K562 (cell line): Measurements from ENCODE around the gene GOLT1A. TPM values are rescaled to one million over a fixed set of nuclear protein-coding genes. Genes with fewer than 3 reads are reported as not detected.

Experiments
- ATAC-seq: fragments of 200-7000 bp; cut with Tn5 transposase; 3 replicates; pipeline ENCODE4 v1.9.1; 2020; ENCODE audit warnings: moderate library complexity
- BruUV-seq: library from RNA; stranded (reverse); fragments of 400-500 nt; replicated peaks from 2 replicates; lab custom pipeline; 2021; lab: Mats Ljungman, UMichigan
- CTCF ChIA-PET: fragments of 300-600 bp; formaldehyde crosslinking; extraction: SDS; loops from one replicate; lab custom pipeline; 2021; ENCODE audit warnings: low intra/inter-chr PET ratio; lab: Yijun Ruan, JAX
- POLR2A ChIA-PET: fragments of 300-600, 350-650 bp; sonication (Branson Sonifier 250); formaldehyde crosslinking; extraction: SDS; loops from one replicate; lab custom pipeline; 2021; ENCODE audit warnings: antibody characterized with exemption, inconsistent platforms; lab: Yijun Ruan, JAX
- DNase-seq, 4 experiments: peaks; one replicate each; pipeline versions ENCODE4 v3.0.0 to v3.0.0-alpha.2; 2011 to 2018; ENCODE audit warnings: low spot score in 3 of 4, mixed read lengths in 3 of 4; ENCODE audit errors: extremely low read depth in 1 of 4
- FAIRE-seq: peaks from 2 replicates; lab custom pipeline; 2011; peaks lifted over from hg19 to GRCh38; lab: Jason Lieb, UNC
- H2AFZ ChIP-seq: 2 replicates; pipeline ENCODE4 v1.6.0; 2011; ENCODE audit warnings: low read depth, low read length, control low read depth, inconsistent platforms
- H3K27ac ChIP-seq: fragments of 200-600 bp; 3 replicates; pipeline ENCODE4 v1.8.0; 2011; ENCODE audit warnings: low read depth, mild to moderate bottlenecking, control low read depth, inconsistent platforms, low read length, moderate library complexity, mixed read lengths; ENCODE audit errors: extremely low read depth
- H3K27me3 ChIP-seq, 2 experiments: fragments of 300-600 bp in 1 of 2; 2 replicates in 1 of 2; 3 replicates in 1 of 2; pipeline versions ENCODE4 v1.6.0 to v1.8.0; 2011; ENCODE audit warnings: inconsistent platforms in 2 of 2, low read length in 2 of 2, mild to moderate bottlenecking in 1 of 2, mixed read lengths in 1 of 2, moderate library complexity in 1 of 2; ENCODE audit not compliant: control insufficient read depth in 2 of 2, insufficient read depth in 2 of 2
- H3K36me3 ChIP-seq: fragments of 300-600 bp; 3 replicates; pipeline ENCODE4 v1.8.0; 2011; ENCODE audit warnings: mild to moderate bottlenecking, low read length, inconsistent platforms; ENCODE audit not compliant: control insufficient read depth, insufficient read depth
- H3K4me1 ChIP-seq, 2 experiments: fragments of 200-600 bp in 1 of 2; replicated peaks in 1 of 2; 2 replicates in 1 of 2; 3 replicates in 1 of 2; pipeline versions ENCODE4 v1.5.1 to v1.8.0; 2011; ENCODE audit warnings: inconsistent platforms in 2 of 2, low read length in 2 of 2, mild to moderate bottlenecking in 1 of 2, mixed read lengths in 1 of 2, moderate library complexity in 1 of 2; ENCODE audit not compliant: control insufficient read depth in 2 of 2, insufficient read depth in 2 of 2
- H3K4me2 ChIP-seq: 2 replicates; pipeline ENCODE4 v1.6.1; 2011; ENCODE audit warnings: low read length, control low read depth, inconsistent platforms, mixed read lengths; ENCODE audit not compliant: insufficient read depth
- H3K4me3 ChIP-seq: fragments of 200-600 bp; sonication (generic), shearing (Covaris generic); 2 replicates; pipeline ENCODE4 v1.5.1; 2016; ENCODE audit warnings: control low read depth, inconsistent platforms
- H3K79me2 ChIP-seq: fragments of 200-600 bp; 3 replicates; pipeline ENCODE4 v1.8.0; 2011; ENCODE audit warnings: low read length, inconsistent platforms; ENCODE audit not compliant: control insufficient read depth, insufficient read depth
- H3K9ac ChIP-seq, 2 experiments: 2 replicates each; pipeline versions ENCODE4 v1.6.0 to v1.6.1; 2011; ENCODE audit warnings: low read depth in 2 of 2, low read length in 2 of 2, control low read depth in 1 of 2, inconsistent platforms in 1 of 2, mild to moderate bottlenecking in 1 of 2, mixed read lengths in 1 of 2; ENCODE audit not compliant: insufficient read depth in 1 of 2
- H3K9me1 ChIP-seq: one replicate; pipeline ENCODE4 v1.6.0; 2011; ENCODE audit warnings: inconsistent platforms, mild to moderate bottlenecking, low read length, moderate library complexity; ENCODE audit not compliant: control insufficient read depth, insufficient read depth
- H3K9me3 ChIP-seq: replicated peaks from 2 replicates; pipeline ENCODE4 v1.5.1; 2011; ENCODE audit warnings: low read depth, low read length, inconsistent platforms; ENCODE audit not compliant: control insufficient read depth, insufficient read depth
- H4K20me1 ChIP-seq: replicated peaks from 2 replicates; pipeline ENCODE4 v1.6.1; 2011; ENCODE audit warnings: low read length, inconsistent platforms, mixed read lengths; ENCODE audit not compliant: control insufficient read depth, insufficient read depth
- BRD4 ChIP-seq: fragments of 200-600 bp; sonication (generic); IDR thresholded peaks from 2 replicates; pipeline ENCODE4 v1.6.1; 2017; ENCODE audit warnings: inconsistent platforms
- CCAR2 ChIP-seq: fragments of 200-400 bp; formaldehyde crosslinking; IDR thresholded peaks from 2 replicates; pipeline ENCODE4 v1.6.1; 2017; ENCODE audit warnings: mild to moderate bottlenecking, low read depth, low read length
- CREM ChIP-seq: IDR thresholded peaks from 2 replicates; pipeline ENCODE4 v1.6.1; 2014; ENCODE audit warnings: antibody characterized with exemption, low read depth
- KDM5B ChIP-seq: fragments of 200-600 bp; sonication (generic); IDR thresholded peaks from 2 replicates; pipeline ENCODE4 v1.6.1; 2012; ENCODE audit warnings: low read depth, mild to moderate bottlenecking, moderate library complexity, low read length, control low read depth, inconsistent platforms; ENCODE audit not compliant: insufficient replicate concordance
- RBM22 ChIP-seq: fragments of 200-400 bp; formaldehyde crosslinking; IDR thresholded peaks from 2 replicates; pipeline ENCODE4 v1.6.1; 2018; ENCODE audit warnings: low read length, low read depth; ENCODE audit not compliant: poor library complexity, severe bottlenecking
- SRSF7 ChIP-seq: fragments of 200-400 bp; formaldehyde crosslinking; optimal IDR thresholded peaks from 2 replicates; pipeline ENCODE3; 2017; ENCODE audit warnings: mild to moderate bottlenecking, low read depth, low read length
- ZBTB49 ChIP-seq: sonication (generic); formaldehyde crosslinking; IDR thresholded peaks from 2 replicates; pipeline ENCODE4 v1.8.0; 2022; ENCODE audit warnings: missing genetic modification reagents, mild to moderate bottlenecking, borderline replicate concordance
- ZBTB7A ChIP-seq: IDR thresholded peaks from 2 replicates; pipeline ENCODE4 v1.6.1; 2011; ENCODE audit warnings: low read depth, mild to moderate bottlenecking, low read length, moderate library complexity, borderline replicate concordance; ENCODE audit not compliant: control insufficient read depth
- ZNF140 ChIP-seq: fragments of 250-450 bp; sonication (Bioruptor Pico); IDR thresholded peaks from 2 replicates; pipeline ENCODE4 v1.8.0; 2021; ENCODE audit warnings: moderate library complexity, mild to moderate bottlenecking, inconsistent platforms
- ZNF318 ChIP-seq, 2 experiments: fragments of 450-650 bp; IDR thresholded peaks; 2 replicates each; pipeline ENCODE4 v1.6.1; 2016; ENCODE audit warnings: mild to moderate bottlenecking in 2 of 2, borderline replicate concordance in 1 of 2, low read depth in 1 of 2, moderate library complexity in 1 of 2
- WGBS: fragments of 100-300 bp; shearing (Covaris generic); methylation state at CpG from one replicate; pipeline ENCODE4 v1.1.6; 2016; ENCODE audit warnings: low coverage, mixed read lengths; ENCODE audit not compliant: insufficient coverage; ENCODE audit errors: missing lambda C conversion rate; 5-methylcytosine and 5-hydroxymethylcytosine counted together
- in situ Hi-C: fragments of 300-500 bp; cut with MboI; formaldehyde crosslinking; loops from 4 replicates; pipeline ENCODE4 v1.15.0; 2018; ENCODE audit warnings: inconsistent platforms, mixed read lengths
- intact Hi-C: fragments of 100-400 bp; cut with micrococcal nuclease; formaldehyde crosslinking; loops from 2 replicates; pipeline ENCODE4 v1.14.2; 2022
- polyA plus RNA-seq, 8 experiments: library from polyadenylated mRNA; depleted of rRNA in 4 of 8; stranded (reverse) in 5 of 8; unstranded in 3 of 8; fragments of >200 nt; fragmentation: Nextera tagmentation in 2 of 8; fragmentation: Illumina TruSeq in 1 of 8; extraction: Ambion mirVana in 2 of 8; extraction: Trizol in 1 of 8; gene quantifications; 2 replicates each; pipeline versions ENCODE4 v1.2.1 to v1.2.3, GENCODE V29; 2011 to 2014; ENCODE audit warnings: inconsistent platforms in 1 of 8, missing spikeins in 1 of 8
- total RNA-seq, 7 experiments: library from RNA; depleted of rRNA in 6 of 7; stranded (reverse); fragments of >200 nt in 6 of 7; fragmentation: Illumina TruSeq in 2 of 7; extraction: Trizol in 2 of 7; gene quantifications; 2 replicates each; pipeline versions ENCODE4 v1.2.1 to v1.2.3, GENCODE V29; 2011 to 2021; ENCODE audit warnings: low replicate concordance in 1 of 7

Gene GOLT1A
- total and polyA plus RNA-seq, 9 of the 15 experiments (the other 6 are each of a cell fraction or from before 2014, with no cell fraction given): not detected

- Histone ChIP-seq H3K4me3 (no peak overlapping the region), H3K79me2 (no peaks in the 10 kb centered on the region), H4K20me1 (peaks cover 10% of the 10 kb centered on the region; the same call in 1 of the 2 replicates), H3K27ac (no peak overlapping the region), H3K4me1 (peaks cover 0 to 21% of the 10 kb centered on the region in 2 experiments; a peak in 2 of 5 replicates), H3K9me3 (no peaks in the 10 kb centered on the region), H3K27me3 (peaks cover 13 to 66% of the 10 kb centered on the region in 2 experiments), H3K9ac (no peak overlapping the region), H3K9me1 (peaks cover 3% of the 10 kb centered on the region), H2AFZ (no peak overlapping the region), H3K4me2 (no peak overlapping the region), H3K36me3 (no peaks in the 10 kb centered on the region)
- in situ Hi-C loops (loop anchor here (5.0 kb wide), 1 partner anchor 208 kb away; no protein-coding TSS in a partner anchor), intact Hi-C loops (no loop called here)
- ATAC-seq: no peak
- WGBS: 9% methylated on average over 15 of the region's 15 CpGs
- DNase-seq: no peak
- POLR2A ChIA-PET: interaction anchor here (0.5 kb wide), 3 partner anchors 21 to 42 kb away, joined by 3 to 4 read pairs (median 3); no protein-coding TSS in a partner anchor
- CTCF ChIA-PET: no interaction called here
- BruUV-seq: no TSS peak
- FAIRE-seq: no peak
- TF ChIP-seq BRD4: no peak
- TF ChIP-seq SRSF7: no peak
- TF ChIP-seq RBM22: no peak
- no peak for TF ChIP-seq ZNF318 (IDR thresholded peaks at IDR 0.05; ENCODE audit: borderline replicate concordance in 1 of 2, low read depth in 1 of 2)
- TF ChIP-seq ZBTB49 (CRISPR knock-in tag): no peak
- TF ChIP-seq CCAR2: no peak
- TF ChIP-seq KDM5B: no peak
- no peak for TF ChIP-seq ZBTB7A
- no peak for TF ChIP-seq ZNF140 (CRISPR knock-in tag)
- TF ChIP-seq CREM: no peak
Observed at GRCh38 chr1:204154568-204155255, 59.1 kb downstream of the GOLT1A start.
